ENCODE measurements around the gene MRPS25.

The MRPS25 gene

DNA sequence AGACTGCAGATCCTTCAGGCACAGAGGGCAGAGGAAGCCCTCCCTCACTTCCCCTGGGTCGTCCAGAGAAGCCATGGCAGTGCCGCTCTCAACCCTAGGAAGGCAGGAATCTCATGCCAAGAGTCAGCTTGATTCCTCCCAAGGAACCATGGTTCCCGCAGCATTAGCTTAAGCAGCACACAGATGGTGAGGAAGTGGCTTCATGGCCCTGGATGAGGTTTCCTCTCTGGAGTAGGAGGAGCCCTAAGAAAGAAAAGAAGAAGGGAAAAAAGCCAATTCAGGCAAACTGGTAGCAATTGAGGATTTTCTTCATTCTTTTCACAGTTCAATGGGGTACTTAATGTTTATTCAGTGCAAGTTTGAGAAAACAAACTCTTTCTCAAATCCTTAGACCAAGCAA is 30.9 kb upstream of the MRPS25 start:
- no peak overlapping the region for H3K9ac ChIP-seq (ENCODE audit: low read depth, low read length)
- peaks cover 6% of the 10 kb centered on the region for H4K20me1 ChIP-seq (ENCODE audit: insufficient read depth, low read length)
- H3K9me3 ChIP-seq (ENCODE audit: insufficient read depth, low read length, severe bottlenecking) = no peaks in the 10 kb centered on the region
- TF ChIP-seq, protein P1, sequence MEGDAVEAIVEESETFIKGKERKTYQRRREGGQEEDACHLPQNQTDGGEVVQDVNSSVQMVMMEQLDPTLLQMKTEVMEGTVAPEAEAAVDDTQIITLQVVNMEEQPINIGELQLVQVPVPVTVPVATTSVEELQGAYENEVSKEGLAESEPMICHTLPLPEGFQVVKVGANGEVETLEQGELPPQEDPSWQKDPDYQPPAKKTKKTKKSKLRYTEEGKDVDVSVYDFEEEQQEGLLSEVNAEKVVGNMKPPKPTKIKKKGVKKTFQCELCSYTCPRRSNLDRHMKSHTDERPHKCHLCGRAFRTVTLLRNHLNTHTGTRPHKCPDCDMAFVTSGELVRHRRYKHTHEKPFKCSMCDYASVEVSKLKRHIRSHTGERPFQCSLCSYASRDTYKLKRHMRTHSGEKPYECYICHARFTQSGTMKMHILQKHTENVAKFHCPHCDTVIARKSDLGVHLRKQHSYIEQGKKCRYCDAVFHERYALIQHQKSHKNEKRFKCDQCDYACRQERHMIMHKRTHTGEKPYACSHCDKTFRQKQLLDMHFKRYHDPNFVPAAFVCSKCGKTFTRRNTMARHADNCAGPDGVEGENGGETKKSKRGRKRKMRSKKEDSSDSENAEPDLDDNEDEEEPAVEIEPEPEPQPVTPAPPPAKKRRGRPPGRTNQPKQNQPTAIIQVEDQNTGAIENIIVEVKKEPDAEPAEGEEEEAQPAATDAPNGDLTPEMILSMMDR (IDR thresholded peaks at IDR 0.05; ENCODE audit: borderline replicate concordance, extremely low read depth, low read length, poor library complexity, severe bottlenecking) = no peak
- TF ChIP-seq EZH2 (IDR thresholded peaks at IDR 0.05; ENCODE audit: borderline replicate concordance, low read depth, low read length, severe bottlenecking) = no peak
- H3K4me2 ChIP-seq (ENCODE audit: insufficient read depth, low read length) = no peak overlapping the region
- no peak overlapping the region for H3K4me3 ChIP-seq (ENCODE audit: low read depth in 1 of 2, low read length in 2 of 2)
- no peaks in the 10 kb centered on the region for H3K27me3 ChIP-seq (ENCODE audit: insufficient read depth, low read length, poor library complexity)
- peaks cover 34% of the 10 kb centered on the region for H3K79me2 ChIP-seq (ENCODE audit: insufficient read depth, low read length)
- peaks cover 26% of the 10 kb centered on the region for H3K4me1 ChIP-seq (ENCODE audit: insufficient read depth, low read length)
- no peak overlapping the region for H2AFZ ChIP-seq (ENCODE audit: low read depth, low read length)
- H3K27ac ChIP-seq (ENCODE audit: low read length) = no peak overlapping the region
- DNase-seq (no peak), ATAC-seq (ENCODE audit: insufficient read depth, low read depth) (no peak)
- peaks cover 35% of the 10 kb centered on the region for H3K36me3 ChIP-seq (ENCODE audit: insufficient read depth, low read length)

DNA sequence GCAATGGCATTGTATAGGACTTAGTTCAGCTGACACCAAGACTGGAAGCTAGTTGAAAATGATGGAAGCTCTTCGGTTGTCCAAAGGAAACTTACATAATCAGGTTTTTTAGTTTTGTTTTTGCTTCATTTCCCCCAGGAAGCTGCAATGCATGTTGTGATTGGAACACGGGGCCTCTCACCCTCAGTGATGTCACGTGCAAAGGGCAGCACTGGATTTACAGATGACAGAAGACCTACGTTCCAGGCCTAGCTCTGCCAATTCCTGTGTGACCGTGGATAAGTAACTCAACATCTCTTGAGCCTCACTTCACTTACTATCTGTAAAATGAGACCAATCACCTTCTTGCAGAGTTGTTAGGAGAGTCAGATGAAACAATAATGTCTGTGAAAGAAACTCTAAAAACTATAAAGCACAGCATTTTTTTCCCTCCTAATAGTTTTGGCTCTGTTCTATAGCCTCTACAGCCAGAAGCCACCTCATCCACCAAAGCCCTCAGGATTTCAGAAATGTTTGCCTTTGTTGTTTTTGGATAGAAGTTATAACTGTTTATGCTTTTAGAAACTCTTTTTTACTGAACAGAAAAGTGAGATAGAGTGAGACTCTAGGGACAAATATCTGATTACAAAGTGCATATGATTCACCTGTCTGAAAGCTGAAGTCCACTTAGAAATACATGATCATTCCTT is 29.2 kb upstream of the MRPS25 start:
- Histone ChIP-seq H3K27ac (ENCODE audit: low read length) (no peak overlapping the region), H3K4me3 (ENCODE audit: low read depth in 1 of 2, low read length in 2 of 2) (no peak overlapping the region), H3K9ac (ENCODE audit: low read depth, low read length) (no peak overlapping the region), H2AFZ (ENCODE audit: low read depth, low read length) (no peak overlapping the region), H3K4me1 (ENCODE audit: insufficient read depth, low read length) (peaks cover 16% of the 10 kb centered on the region), H3K27me3 (ENCODE audit: insufficient read depth, low read length, poor library complexity) (no peaks in the 10 kb centered on the region), H4K20me1 (ENCODE audit: insufficient read depth, low read length) (peaks cover 6% of the 10 kb centered on the region), H3K79me2 (ENCODE audit: insufficient read depth, low read length) (peaks cover 29% of the 10 kb centered on the region), H3K36me3 (ENCODE audit: insufficient read depth, low read length) (peaks cover 47% of the 10 kb centered on the region), H3K4me2 (ENCODE audit: insufficient read depth, low read length) (no peak overlapping the region), H3K9me3 (ENCODE audit: insufficient read depth, low read length, severe bottlenecking) (no peaks in the 10 kb centered on the region)
- no peak for ATAC-seq (ENCODE audit: insufficient read depth, low read depth)
- no peak for TF ChIP-seq EZH2 (IDR thresholded peaks at IDR 0.05; ENCODE audit: borderline replicate concordance, low read depth, low read length, severe bottlenecking)
- TF ChIP-seq, protein P1 (IDR thresholded peaks at IDR 0.05; ENCODE audit: borderline replicate concordance, extremely low read depth, low read length, poor library complexity, severe bottlenecking) = no peak
- no peak for DNase-seq

DNA sequence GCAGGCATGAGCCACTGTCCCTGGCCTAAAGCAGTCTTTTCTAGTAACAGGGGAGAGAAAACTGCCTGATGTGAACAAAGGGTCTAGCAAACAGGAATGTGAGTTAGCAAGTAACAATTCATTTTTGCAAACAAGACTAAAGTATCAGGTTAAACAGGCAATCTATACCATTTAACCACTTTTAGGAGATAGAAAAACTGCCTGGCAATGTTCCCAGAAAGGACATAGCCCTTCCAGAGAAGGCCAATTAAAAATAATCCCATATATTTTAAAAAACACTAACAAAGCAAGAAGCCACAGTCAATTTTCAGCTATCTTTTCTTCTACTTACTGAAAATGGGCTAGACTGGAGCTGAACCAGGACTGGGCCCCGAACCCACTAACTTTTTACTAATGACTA is 27.6 kb upstream of the MRPS25 start:
- TF ChIP-seq, protein P1 (IDR thresholded peaks at IDR 0.05; ENCODE audit: borderline replicate concordance, extremely low read depth, low read length, poor library complexity, severe bottlenecking) = no peak
- no peak for TF ChIP-seq EZH2 (IDR thresholded peaks at IDR 0.05; ENCODE audit: borderline replicate concordance, low read depth, low read length, severe bottlenecking)
- Histone ChIP-seq H3K9me3 (ENCODE audit: insufficient read depth, low read length, severe bottlenecking) (no peaks in the 10 kb centered on the region), H4K20me1 (ENCODE audit: insufficient read depth, low read length) (peaks cover 2% of the 10 kb centered on the region), H3K4me2 (ENCODE audit: insufficient read depth, low read length) (no peak overlapping the region), H3K36me3 (ENCODE audit: insufficient read depth, low read length) (peaks cover 59% of the 10 kb centered on the region), H2AFZ (ENCODE audit: low read depth, low read length) (no peak overlapping the region), H3K27me3 (ENCODE audit: insufficient read depth, low read length, poor library complexity) (no peaks in the 10 kb centered on the region), H3K79me2 (ENCODE audit: insufficient read depth, low read length) (peaks cover 17% of the 10 kb centered on the region), H3K27ac (ENCODE audit: low read length) (no peak overlapping the region), H3K4me1 (ENCODE audit: insufficient read depth, low read length) (peaks cover 8% of the 10 kb centered on the region), H3K9ac (ENCODE audit: low read depth, low read length) (no peak overlapping the region), H3K4me3 (ENCODE audit: low read depth in 1 of 2, low read length in 2 of 2) (no peak overlapping the region)
- ATAC-seq (ENCODE audit: insufficient read depth, low read depth) (no peak), DNase-seq (no peak)
